Transverse colon (tissue), 4 donors: Measurements from ENCODE around the gene ELF2. TPM values are rescaled to one million over a fixed set of nuclear protein-coding genes. Genes with fewer than 3 reads are reported as not detected.

Experiments used
- DNase-seq: peaks from one replicate; pipeline ENCODE4 v3.0.0-alpha.2; 2019
- H3K27ac ChIP-seq, 4 donors: fragments of 200-600 bp; sonication (generic); 2 replicates each; pipeline ENCODE4 v1.5.1; 2016 to 2018; ENCODE audit warnings: inconsistent platforms in 4 of 4
- H3K27me3 ChIP-seq: fragments of 200-600 bp; sonication (generic); 2 replicates; pipeline ENCODE4 v1.5.1; 2017; ENCODE audit warnings: inconsistent platforms
- H3K36me3 ChIP-seq, 4 donors: fragments of 200-600 bp; sonication (generic); 2 replicates each; pipeline ENCODE4 v1.5.1; 2017 to 2019; ENCODE audit warnings: inconsistent platforms in 4 of 4
- H3K4me1 ChIP-seq, 4 donors: fragments of 200-600 bp; sonication (generic); 2 replicates each; pipeline ENCODE4 v1.5.1; 2017 to 2020; ENCODE audit warnings: inconsistent platforms in 4 of 4
- H3K4me3 ChIP-seq, 4 donors: fragments of 200-600 bp; sonication (generic); 1 replicate in 1 of 4; 2 replicates in 3 of 4; pipeline versions ENCODE4 v1.5.1 to v1.6.1; 2017 to 2019; ENCODE audit warnings: inconsistent platforms in 4 of 4
- H3K9me3 ChIP-seq, 2 donors: fragments of 200-600 bp; sonication (generic); 2 replicates each; pipeline ENCODE4 v1.5.1; 2017 to 2019; ENCODE audit warnings: inconsistent platforms in 2 of 2
- EP300 ChIP-seq: sonication (generic); formaldehyde crosslinking; IDR thresholded peaks from one replicate; pipeline ENCODE4 v1.6.1; 2017; ENCODE audit warnings: antibody characterized with exemption, low read depth
- POLR2A ChIP-seq: fragments of 450-650 bp; IDR thresholded peaks from one replicate; pipeline ENCODE4 v1.6.1; 2016; ENCODE audit warnings: antibody characterized with exemption, mild to moderate bottlenecking, moderate library complexity
- POLR2AphosphoS5 ChIP-seq, 3 donors: sonication (generic); formaldehyde crosslinking; IDR thresholded peaks; one replicate each; pipeline ENCODE4 v1.6.1; 2016; ENCODE audit warnings: antibody characterized with exemption in 3 of 3
- WGBS, 2 donors: methylation state at CpG; one replicate each; pipeline ENCODE4 v1.1.5; 2018; ENCODE audit warnings: low coverage in 1 of 2; 5-methylcytosine and 5-hydroxymethylcytosine counted together
- in situ Hi-C, 4 donors: fragments of 200-750 bp; cut with MboI; loops; one replicate each; pipeline versions ENCODE4 v1.15.0 to v1.15.1; 2017; ENCODE audit warnings: low sequenced_read_pairs in 3 of 4, low pct_ligation_motif_present in 1 of 4, low pct_unique_long_range_greater_than_20kb in 1 of 4
- intact Hi-C: fragments of 100-400 bp; cut with DNase I; formaldehyde crosslinking; loops from one replicate; pipeline ENCODE4 v1.15.1; 2023; ENCODE audit warnings: low total_unique reads
- total RNA-seq, 4 donors: library from RNA; depleted of rRNA; stranded (reverse); fragments of >200 nt; gene quantifications; one replicate each; pipeline ENCODE4 v1.1.0, GENCODE V29; 2016
- TF ChIP-seq, protein P1 (sequence below), 5 experiments: fragments of 200-600 bp in 3 of 5; fragments of 450-650 bp in 2 of 5; sonication (generic) in 3 of 5; IDR thresholded peaks; 1 replicate in 2 of 5; 2 replicates in 3 of 5; pipeline ENCODE4 v1.5.1; 2016 to 2017; ENCODE audit warnings: antibody characterized with exemption in 5 of 5, inconsistent platforms in 3 of 5, mild to moderate bottlenecking in 2 of 5, moderate library complexity in 1 of 5

The ELF2 gene
- total RNA-seq, 4 donors from 2014 or later: 21.7 to 65.6 (median 41.8) TPM

DNA sequence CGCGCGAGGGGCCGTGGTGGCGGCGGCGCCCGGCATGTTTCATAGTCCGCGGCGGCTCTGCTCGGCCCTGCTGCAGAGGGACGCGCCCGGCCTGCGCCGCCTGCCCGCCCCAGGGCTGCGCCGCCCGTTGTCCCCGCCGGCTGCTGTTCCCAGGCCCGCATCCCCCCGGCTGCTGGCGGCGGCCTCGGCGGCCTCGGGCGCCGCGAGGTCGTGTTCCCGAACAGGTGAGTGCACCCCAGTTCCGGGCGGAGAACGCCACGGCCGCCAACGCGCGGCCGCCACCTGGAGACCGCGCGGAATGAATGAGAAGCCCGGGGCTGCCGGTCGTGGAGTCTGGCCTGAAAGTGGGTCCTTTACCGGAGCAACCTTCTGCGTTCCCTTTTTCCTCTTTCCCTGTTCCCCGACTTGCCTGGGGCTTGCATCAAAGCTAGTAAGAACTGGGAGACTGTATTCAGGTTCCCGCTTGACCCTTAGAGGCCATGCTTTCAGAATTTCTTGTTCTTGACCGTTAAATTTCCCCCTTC lies 161.0 kb downstream of the ELF2 start:
- in situ Hi-C loops (no loop called here), intact Hi-C loops (no loop called here)
- H3K9me3 ChIP-seq: no peaks in the 10 kb centered on the region
- H3K4me3 ChIP-seq: peak overlapping the region; percentile 35 to 87 (median 76)
- peak overlapping the region; percentile 89 to 92 (median 91) for H3K27ac ChIP-seq
- WGBS, 2 donors: 0 to 1% methylated on average over 1 to 41 of the region's 55 CpGs
- no peak for TF ChIP-seq POLR2A
- no peak for TF ChIP-seq EP300
- TF ChIP-seq POLR2AphosphoS5 (IDR thresholded peaks at IDR 0.05): no peak
- TF ChIP-seq, protein P1, sequence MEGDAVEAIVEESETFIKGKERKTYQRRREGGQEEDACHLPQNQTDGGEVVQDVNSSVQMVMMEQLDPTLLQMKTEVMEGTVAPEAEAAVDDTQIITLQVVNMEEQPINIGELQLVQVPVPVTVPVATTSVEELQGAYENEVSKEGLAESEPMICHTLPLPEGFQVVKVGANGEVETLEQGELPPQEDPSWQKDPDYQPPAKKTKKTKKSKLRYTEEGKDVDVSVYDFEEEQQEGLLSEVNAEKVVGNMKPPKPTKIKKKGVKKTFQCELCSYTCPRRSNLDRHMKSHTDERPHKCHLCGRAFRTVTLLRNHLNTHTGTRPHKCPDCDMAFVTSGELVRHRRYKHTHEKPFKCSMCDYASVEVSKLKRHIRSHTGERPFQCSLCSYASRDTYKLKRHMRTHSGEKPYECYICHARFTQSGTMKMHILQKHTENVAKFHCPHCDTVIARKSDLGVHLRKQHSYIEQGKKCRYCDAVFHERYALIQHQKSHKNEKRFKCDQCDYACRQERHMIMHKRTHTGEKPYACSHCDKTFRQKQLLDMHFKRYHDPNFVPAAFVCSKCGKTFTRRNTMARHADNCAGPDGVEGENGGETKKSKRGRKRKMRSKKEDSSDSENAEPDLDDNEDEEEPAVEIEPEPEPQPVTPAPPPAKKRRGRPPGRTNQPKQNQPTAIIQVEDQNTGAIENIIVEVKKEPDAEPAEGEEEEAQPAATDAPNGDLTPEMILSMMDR (IDR thresholded peaks at IDR 0.05): no peak
- no peaks in the 10 kb centered on the region for H3K36me3 ChIP-seq
- no peaks in the 10 kb centered on the region for H3K27me3 ChIP-seq
- H3K4me1 ChIP-seq: peaks cover 0 to 60% (median 15%) of the 10 kb centered on the region in 4 donors
- DNase-seq: peak; percentile 52

DNA sequence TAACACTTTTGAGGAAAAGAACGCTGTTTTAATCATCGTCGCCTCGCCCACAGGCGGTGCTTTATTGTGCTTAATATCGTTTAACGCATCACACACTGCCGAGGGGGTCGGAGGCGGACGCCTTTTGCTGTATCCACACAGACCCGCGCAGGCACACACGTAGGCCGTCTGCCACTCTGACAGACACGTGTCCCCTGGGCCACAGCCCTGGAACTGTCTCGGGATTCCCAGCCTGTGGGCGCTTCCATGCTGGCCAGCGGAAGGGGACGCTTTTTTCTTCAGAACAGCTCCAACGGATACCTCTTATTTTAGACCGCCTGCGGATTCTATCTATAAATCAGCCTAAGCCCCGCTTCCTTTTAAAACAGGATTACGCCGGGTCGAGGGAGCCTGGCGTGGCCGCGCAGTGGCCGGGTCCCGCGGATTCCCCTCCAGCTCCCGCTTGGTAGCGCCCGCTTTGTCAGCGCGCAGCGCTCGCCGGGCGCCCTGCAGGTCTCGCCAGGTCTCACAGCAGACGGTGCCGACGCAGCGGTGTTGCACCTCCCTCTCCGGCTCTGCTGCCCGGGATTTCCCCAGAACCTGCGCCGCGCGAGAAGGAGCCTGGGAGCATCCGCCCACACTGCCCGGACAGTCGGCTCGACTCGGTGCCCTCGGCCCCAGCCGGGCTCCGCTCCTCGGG lies 161.6 kb downstream of the ELF2 start, which contains the start of gene NOCT:
Gene NOCT, plus strand, starts transcription at position 513 of the 679 bp plus-strand sequence. CDS start 201 bp downstream, outside the sequence.
- Histone ChIP-seq H3K4me1 (peaks cover 0 to 63% (median 15%) of the 10 kb centered on the region in 4 donors), H3K4me3 (peak within 1 kb of the TSS; percentile 35 to 87 (median 76)), H3K36me3 (no peaks in the 10 kb centered on the region), H3K27me3 (no peaks in the 10 kb centered on the region), H3K27ac (peak within 1 kb of the TSS; percentile 89 to 92 (median 91)), H3K9me3 (no peaks in the 10 kb centered on the region)
- TF ChIP-seq, protein P1 (IDR thresholded peaks at IDR 0.05): peak in 4 of 5 experiments; percentile 11 to 63 (median 38)
- TF ChIP-seq POLR2A (peak; percentile 88), POLR2AphosphoS5 (IDR thresholded peaks at IDR 0.05) (peak; percentile 97 to 98 (median 98)), EP300 (no peak)
- DNase-seq: peak; percentile 92
- intact Hi-C loops: no loop called here
- in situ Hi-C loops: no loop called here
- 0% methylated on average over 4 to 34 of the region's 62 CpGs for WGBS, 2 donors

DNA sequence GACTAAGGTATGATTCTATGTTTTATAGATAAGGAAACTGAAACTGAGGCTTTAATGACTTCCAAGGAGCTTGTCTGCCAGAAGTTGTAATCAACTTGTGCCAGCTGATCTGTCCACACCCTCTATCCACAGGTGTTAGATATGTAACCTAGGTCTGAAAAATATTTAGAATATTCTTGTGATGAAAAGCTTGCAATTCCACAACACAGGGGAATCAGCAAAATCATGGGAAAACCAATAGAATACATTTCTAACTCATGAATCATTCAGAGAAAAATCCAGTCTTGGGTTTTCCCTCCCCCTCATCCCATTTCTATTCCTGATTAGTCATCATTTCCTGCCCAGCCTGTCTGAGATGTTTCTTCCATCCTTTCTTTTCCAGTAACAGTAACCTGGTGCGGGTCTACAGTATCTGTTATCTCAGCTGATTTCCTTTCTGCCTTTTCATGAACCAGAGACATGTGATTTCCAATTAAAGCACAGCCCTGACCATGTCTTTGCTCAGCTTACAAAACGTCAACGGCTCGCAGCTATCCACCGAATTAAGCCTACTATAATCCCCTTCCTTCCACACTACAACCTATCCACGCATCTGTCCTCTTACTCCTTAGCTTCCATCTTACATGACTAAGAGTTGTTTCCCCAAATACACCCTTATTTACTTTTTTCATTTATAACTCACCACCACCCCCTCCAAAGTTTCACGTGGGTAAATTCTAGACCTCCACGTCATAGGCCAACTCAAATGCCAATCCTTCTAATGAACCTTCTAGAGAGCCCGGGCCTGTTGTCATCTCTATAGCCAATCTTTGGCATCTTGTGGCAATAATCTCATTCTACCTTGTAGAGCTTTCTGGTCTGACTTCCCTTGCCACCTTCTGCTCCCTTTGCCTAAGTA lies 162.4 kb downstream of the ELF2 start:
- intact Hi-C loops: no loop called here
- Histone ChIP-seq H3K36me3 (no peaks in the 10 kb centered on the region), H3K4me1 (peaks cover 0 to 63% (median 15%) of the 10 kb centered on the region in 4 donors), H3K27me3 (no peaks in the 10 kb centered on the region), H3K9me3 (no peaks in the 10 kb centered on the region), H3K27ac (peak overlapping the region; percentile 89 to 92 (median 91)), H3K4me3 (peak overlapping the region; percentile 1 to 87 (median 76))
- WGBS, 2 donors: 12 to 17% methylated on average over 9 of the region's 9 CpGs
- DNase-seq: no peak
- peak; percentile 17 to 54 (median 19) for TF ChIP-seq POLR2AphosphoS5 (IDR thresholded peaks at IDR 0.05)
- TF ChIP-seq, protein P1 (IDR thresholded peaks at IDR 0.05): no peak
- no peak for TF ChIP-seq POLR2A
- TF ChIP-seq EP300: no peak
- in situ Hi-C loops: no loop called here
